Measurements from ENCODE around the gene FNIP1.
A peak's percentile ranks its signal among the peaks of the same experiment; 100 is the strongest.
"Not testable (repeated sequence)": the region's sequence is repeated elsewhere in the genome, so short reads cannot be mapped to it uniquely, and the experiment has no call there.

FNIP1 gene

GRCh38 chr5:131796793-131797693, at the start of gene FNIP1:
Gene FNIP1 (minus strand): TSS chr5:131797017. CDS start chr5:131796921, 96 bp downstream.
- DNase-seq (ENCODE audit: low read depth, low spot score) = peak; percentile 68
- ChIA-PET POLR2A (interaction anchor here (0.6 to 1.3 kb wide), 6 partner anchors 8 to 182 kb away, joined by 3 to 4 read pairs (median 3); no protein-coding TSS in a partner anchor), CTCF (interaction anchor here (1.0 to 2.0 kb wide), 3 partner anchors 10 to 266 kb away, joined by 3 to 11 read pairs (median 3); no protein-coding TSS in a partner anchor)
- TF ChIP-seq CTCF (IDR thresholded peaks at IDR 0.05; ENCODE audit: insufficient read depth, low read length, missing control alignments) = peak; percentile 4
- H3K4me3 ChIP-seq (ENCODE audit: low read depth, low read length) = peak within 1 kb of the TSS; percentile 84

GRCh38 chr5:131846536-131846935, 49.7 kb upstream of the FNIP1 start:
- ChIA-PET CTCF (interaction anchor here (1.2 kb wide), 1 partner anchor 36 kb away, joined by 3 read pairs; no protein-coding TSS in a partner anchor), POLR2A (no interaction called here)
- TF ChIP-seq CTCF (IDR thresholded peaks at IDR 0.05; ENCODE audit: insufficient read depth, low read length, missing control alignments) = no peak
- DNase-seq (ENCODE audit: low read depth, low spot score) = no peak
- no peak overlapping the region for H3K4me3 ChIP-seq (ENCODE audit: low read depth, low read length)

- H3K4me3 ChIP-seq (ENCODE audit: low read depth, low read length) = no peak overlapping the region
- ChIA-PET POLR2A (no interaction called here), CTCF (no interaction called here)
- TF ChIP-seq CTCF (IDR thresholded peaks at IDR 0.05; ENCODE audit: insufficient read depth, low read length, missing control alignments) = no peak
- DNase-seq (ENCODE audit: low read depth, low spot score) = no peak
Measured at GRCh38 chr5:131845828-131846227, 49.0 kb upstream of the FNIP1 start.

- H3K4me3 ChIP-seq (ENCODE audit: low read depth, low read length); CTCF ChIA-PET; DNase-seq (ENCODE audit: low read depth, low spot score); POLR2A ChIA-PET: not testable (repeated sequence)
Measured at GRCh38 chr5:131842971-131843370, 46.2 kb upstream of the FNIP1 start.

- CTCF ChIA-PET; DNase-seq (ENCODE audit: low read depth, low spot score); H3K4me3 ChIP-seq (ENCODE audit: low read depth, low read length); POLR2A ChIA-PET: not testable (repeated sequence)
Measured at GRCh38 chr5:131832702-131833101, 35.9 kb upstream of the FNIP1 start.

- no peak for TF ChIP-seq CTCF (IDR thresholded peaks at IDR 0.05; ENCODE audit: insufficient read depth, low read length, missing control alignments)
- no peak for DNase-seq (ENCODE audit: low read depth, low spot score)
- ChIA-PET POLR2A (no interaction called here), CTCF (interaction anchor here (1.5 kb wide), 1 partner anchor 236 kb away, joined by 4 read pairs; no protein-coding TSS in a partner anchor)
- no peak overlapping the region for H3K4me3 ChIP-seq (ENCODE audit: low read depth, low read length)
Measured at GRCh38 chr5:131825404-131826013, 28.7 kb upstream of the FNIP1 start.

- no peak for TF ChIP-seq CTCF (IDR thresholded peaks at IDR 0.05; ENCODE audit: insufficient read depth, low read length, missing control alignments)
- ChIA-PET POLR2A (no interaction called here), CTCF (interaction anchor here (1.5 kb wide), 1 partner anchor 235 kb away, joined by 4 read pairs; no protein-coding TSS in a partner anchor)
- DNase-seq (ENCODE audit: low read depth, low spot score) = no peak
- no peak overlapping the region for H3K4me3 ChIP-seq (ENCODE audit: low read depth, low read length)
Measured at GRCh38 chr5:131824631-131825030, 27.8 kb upstream of the FNIP1 start.
